GM21529 (cell line): ENCODE data around the gene SOX30.
"Not testable (repeated sequence)": the region's sequence is repeated elsewhere in the genome, so short reads cannot be mapped to it uniquely, and the experiment has no call there.

Experiments used
- ATAC-seq: cut with Tn5 transposase; IDR thresholded peaks from one replicate; pipeline ENCODE4 v1.9.1; 2021; ENCODE audit not compliant: unreplicated experiment

The SOX30 gene

DNA sequence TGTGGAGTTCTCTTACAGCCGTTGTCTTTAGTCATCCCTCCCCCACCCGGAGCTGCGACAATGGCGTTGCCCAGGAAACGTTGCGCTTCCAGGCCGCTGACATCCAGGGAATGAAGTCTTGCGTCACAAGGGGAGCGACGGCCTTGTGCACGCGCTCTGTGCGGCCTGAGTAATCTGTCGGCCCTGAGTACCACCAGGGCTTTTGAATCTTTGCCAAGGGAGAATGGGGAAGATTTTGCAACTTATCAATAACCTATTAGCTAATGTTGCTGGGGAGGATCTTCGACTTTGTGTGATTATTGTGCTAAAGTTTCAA, at the start of gene SOX30:
Gene SOX30, minus strand, starts transcription at position 62 of the 316 bp plus-strand sequence. CDS start 360 bp downstream, outside the sequence.
- no peak for ATAC-seq

DNA sequence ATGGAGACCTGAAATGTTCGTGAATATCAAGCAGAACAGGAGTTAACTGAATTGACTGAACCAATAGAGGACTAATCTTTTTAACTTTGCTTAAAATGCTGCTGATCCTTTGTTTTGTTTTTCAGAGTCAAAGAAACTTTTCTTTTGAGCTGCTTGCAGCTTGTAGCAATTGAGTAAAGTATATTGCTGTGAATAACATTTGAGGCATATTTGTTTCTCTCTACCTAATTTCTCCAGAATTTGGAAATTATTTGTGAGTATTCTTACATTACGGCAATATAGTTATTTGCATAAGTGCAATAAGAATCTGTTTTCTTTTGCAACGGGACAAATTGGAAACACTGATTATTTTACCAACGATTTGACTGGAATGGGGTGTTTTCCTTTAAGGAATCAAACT, 46.4 kb upstream of the SOX30 start:
- ATAC-seq: not testable (repeated sequence)

DNA sequence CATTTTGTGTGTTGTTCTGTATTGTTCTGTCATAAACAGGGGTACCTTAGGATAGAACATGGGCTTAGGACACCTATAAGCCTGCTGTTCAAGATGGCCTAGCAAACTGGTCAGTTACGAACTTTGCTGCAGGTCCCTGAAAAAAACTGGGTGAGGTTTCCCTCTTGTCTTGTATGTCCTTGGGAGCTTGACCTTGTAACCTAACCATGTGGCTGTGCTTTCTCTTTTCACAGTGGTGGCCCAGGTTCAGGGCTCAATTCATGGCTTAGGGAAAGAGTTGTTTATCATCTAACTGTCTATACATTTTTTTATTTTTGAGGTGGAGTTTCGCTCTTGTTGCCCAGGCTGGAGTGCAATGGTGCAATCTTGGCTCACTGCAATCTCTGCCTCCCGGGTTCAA, 43.9 kb upstream of the SOX30 start:
- ATAC-seq: not testable (repeated sequence)

DNA sequence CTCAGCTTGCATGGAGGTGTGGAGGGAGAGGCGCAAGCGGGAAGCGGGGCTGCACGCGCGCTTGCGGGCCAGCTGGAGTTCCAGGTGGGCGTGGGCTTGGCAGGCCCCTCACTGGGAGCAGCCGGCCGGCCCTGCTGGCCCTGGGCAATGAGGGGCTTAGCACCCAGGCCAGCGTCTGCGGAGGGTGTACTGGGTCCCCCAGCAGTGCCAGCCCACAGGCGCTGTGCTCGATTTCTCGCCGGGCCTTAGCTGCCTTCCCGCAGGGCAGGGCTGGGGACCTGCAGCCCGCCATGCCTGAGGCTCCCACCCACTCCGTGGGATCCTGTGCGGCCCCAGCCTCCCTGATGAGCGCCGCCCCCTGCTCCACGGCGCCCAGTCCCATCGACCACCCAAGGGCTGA, 41.6 kb upstream of the SOX30 start:
- ATAC-seq: not testable (repeated sequence)

DNA sequence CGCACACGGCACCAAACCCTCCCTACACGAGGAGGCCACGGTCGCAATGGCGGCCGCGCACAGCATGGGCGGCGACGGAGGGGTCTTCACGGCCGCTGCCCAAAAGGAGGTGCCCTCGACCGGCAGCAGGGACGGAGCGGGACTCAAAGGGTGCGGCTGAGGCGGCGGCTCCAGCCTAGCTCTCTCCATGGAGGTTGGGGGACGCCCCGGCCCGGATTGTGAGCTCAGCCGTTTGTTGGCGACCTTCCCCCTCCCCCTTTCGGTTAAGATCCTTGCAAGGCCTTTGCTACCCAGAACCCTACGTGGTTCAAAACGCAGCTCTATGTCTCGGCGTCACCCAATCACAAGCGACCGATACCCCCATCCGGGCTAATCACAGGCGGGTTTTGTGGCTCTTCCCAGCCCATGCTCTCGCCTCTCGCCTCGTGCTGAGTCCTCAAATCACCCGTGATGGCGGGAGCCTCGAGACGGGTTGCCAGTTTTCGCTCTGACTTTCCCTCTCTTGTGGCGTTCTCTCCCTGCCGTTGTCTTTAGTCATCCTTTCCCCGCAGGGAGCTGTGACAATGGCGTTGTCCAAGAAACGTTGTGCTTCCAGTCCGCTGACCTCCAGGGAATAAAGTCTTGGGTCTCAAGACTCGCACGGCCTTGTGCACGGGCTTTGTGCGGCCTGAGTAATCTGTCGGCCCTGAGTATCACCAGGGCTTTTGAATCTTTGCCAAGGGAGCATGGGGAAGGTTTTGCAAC, 38.6 kb upstream of the SOX30 start:
- ATAC-seq: no peak

DNA sequence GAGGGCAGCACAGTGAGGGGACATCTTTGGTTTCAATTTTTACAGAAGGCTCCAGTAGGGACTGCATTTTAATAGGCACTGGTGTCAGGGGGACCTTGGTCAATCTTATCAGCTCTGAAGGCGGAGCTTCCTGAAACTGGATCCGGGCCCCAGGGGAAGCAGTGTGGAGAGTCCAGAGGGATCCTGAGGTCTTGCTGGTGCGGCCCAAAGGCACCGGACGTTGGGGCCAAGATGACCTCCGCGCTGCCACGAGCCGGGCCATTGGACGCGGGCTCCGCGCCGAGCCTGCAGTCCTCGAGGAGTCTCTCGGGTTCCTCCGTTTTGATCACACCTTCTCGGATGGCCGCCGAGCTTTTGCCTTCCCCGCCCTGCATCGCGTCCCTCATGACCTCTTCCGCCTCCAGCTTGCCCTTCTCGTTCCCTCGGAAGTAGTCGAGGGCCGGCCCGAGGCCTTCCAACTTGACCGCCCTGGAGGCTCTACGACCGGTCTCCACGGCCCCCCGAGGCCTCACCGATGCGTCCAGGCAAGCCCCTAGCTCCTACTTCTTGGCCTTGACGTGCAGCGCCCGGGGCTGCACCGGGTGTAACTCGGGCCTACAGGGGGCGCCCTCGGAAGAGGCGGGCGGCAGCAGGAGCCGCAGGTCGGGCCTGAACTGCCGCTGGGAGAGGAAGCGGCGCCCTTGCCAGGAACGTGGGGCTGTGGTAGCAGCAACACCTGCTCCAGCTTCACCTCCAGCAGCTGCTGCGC, 37.9 kb upstream of the SOX30 start:
- no peak for ATAC-seq

DNA sequence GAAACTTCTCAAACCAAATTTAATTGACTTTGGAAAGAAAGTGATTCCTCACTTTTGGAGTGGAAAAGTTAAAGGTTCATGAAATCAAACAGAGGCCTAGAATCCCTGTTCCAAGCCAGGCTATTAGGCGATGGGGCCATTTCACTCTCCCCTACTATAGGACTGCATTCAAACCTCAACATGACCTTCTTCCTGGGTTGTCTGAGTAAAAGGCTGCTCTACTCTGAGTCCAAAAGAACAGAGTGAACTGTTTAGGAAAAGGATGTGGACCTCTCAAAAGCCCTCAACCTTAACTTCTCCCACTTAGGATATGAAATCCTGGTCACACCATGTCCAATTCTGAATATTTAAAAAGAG, 34.9 kb upstream of the SOX30 start:
- no peak for ATAC-seq

DNA sequence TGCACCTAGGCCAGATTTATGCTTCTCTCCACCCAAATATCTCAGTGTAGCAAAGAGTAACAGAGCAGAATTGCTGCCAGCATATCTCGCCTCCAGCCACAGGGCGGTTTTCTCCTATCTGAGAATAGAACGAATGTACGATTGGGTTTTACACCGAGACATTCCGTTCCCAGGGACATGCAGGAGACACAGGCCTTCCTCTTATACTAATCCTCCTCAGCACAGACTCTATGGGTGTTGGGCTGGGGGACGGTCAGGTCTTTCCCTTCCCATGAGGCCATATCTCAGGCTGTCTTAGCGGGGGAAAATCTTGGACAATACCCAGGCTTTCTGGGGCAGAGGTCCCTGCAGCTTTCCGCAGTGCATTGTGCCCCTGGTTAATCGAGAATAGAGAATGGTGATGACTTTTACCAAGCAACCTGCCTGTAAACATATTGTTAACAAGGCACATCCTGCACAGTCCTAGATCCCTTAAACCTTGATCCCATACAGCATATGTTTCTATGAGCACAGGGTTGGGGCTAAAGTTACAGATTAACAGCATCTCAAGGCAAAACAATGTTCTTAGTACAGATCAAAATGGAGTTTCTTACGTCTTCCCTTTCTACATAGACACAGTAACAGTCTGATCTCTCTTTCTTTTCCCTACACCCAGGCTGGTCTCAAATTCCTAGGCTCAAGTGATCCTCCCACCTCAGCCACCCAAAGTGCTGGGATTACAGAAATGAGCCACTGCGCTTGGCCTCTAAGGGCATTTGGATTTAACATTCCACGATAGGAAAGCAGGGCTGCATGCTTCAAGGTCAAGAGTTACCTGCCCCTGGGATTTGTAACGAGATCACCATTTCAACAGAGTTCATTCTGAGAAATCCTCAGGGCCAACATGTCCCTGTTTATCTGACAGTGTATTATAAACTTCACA, 34.3 kb upstream of the SOX30 start:
- ATAC-seq: not testable (repeated sequence)

DNA sequence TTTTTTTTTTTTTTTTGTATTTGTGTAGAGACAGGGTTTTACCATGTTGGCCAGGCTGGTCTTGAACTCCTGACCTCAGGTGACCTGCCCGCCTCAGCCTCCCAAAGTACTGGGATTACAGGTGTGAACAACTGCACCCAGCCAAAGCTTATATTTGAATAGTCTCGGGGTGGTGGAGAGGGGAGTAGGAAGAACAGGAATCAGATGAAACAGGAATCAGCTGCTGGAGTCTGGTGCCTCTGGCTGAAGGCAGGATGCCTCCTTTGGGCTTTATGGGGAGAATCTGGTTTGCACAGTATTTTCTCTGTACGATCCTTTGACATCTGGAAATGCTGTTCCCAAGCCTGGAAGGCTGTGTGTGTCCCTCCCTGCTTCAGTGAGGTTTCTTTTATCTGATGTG, 30.0 kb upstream of the SOX30 start:
- ATAC-seq: no peak

DNA sequence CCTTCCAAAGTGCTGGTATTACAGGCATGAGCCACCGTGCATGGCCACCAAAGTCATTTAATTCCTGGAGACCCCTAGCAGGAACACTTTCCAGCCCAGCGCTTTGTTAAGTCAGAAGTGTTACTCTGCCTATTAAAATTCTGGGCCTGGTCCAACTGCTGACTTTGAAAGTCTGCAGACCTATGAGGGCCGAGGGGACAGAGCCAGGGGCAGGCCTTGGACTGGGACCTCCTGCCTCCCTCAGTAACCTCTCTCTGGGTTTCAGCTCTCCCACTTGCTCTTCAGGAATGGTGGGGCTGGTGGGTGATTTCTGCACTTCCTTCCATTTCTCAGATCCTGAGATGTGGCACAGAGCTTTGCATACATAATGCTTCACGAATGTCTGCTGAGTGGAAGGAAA, 28.8 kb upstream of the SOX30 start:
- ATAC-seq: no peak

DNA sequence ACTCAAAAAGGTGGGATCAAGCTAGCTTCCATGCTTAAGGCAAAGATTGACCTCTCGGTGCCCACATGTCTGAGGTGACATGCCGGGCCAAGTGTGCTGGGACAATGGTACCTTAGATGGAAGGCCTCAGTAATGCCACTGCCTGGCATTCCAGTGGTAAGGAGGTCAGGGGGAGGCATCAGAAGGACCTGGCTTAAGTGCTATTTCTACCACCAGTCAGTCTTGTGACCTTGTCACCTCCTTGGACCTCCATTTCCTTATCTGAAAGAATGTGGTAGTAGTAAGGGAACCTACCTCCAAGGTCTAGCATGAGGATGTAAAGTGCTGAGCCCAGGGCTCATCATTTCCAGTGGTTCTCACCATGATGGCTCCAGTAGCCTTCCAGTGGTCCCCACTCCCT, 28.0 kb upstream of the SOX30 start:
- no peak for ATAC-seq

DNA sequence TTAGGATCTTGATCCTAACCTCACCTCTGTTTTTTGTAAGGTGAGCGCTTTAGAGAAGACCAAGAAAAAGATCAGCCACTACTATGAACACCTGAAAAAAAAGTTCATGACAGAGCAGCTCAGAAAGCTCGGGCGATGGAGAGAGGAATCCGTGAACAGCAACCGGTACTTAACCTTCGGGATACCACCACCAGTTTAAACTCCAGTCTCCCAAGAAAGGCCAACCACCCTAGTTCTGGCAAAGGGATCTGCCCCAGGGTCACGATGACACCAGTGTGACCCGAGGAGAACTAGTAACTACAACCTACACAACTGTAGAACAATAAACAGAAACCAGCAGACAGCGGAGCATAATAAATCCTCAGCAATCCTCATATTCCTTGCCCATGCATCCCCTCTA, 27.6 kb upstream of the SOX30 start:
- no peak for ATAC-seq

DNA sequence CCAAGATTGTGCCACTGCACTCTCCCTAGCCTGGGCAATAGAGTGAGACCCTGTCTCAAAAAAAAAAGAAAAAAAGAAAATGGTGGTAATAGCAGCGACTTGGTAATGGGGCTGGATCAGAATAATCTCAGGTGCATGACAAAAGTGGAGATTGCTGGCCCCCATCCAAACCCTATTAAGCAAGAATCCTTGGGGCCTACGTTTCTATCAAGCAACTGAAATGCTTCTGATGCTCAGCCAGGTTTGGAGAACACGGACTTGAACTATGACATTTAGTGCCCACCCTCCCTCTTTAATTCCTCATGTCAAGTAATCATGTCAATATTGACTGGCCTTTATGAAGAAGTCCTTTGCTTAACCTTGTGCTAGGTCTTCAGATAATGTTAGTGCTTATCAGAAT, 25.7 kb upstream of the SOX30 start:
- no peak for ATAC-seq

DNA sequence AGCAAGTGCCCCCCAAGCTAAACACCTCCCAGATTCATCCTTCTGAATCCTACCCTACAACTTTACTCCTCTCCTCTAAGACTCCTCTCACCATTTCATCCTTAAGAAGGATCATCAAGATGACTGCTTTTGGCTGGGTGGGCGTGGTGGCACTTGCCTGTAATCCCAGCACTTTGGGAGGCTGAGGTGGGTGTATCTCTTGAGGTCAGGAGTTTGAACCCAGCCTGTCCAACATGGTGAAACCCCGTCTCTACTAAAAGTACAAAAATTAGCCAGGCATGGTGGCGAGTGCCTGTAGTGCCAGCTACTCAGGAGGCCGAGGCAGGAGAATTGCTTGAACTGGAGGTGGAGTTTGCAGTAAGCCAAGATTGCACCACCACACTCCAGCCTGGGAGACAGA, 22.1 kb upstream of the SOX30 start:
- ATAC-seq: not testable (repeated sequence)

DNA sequence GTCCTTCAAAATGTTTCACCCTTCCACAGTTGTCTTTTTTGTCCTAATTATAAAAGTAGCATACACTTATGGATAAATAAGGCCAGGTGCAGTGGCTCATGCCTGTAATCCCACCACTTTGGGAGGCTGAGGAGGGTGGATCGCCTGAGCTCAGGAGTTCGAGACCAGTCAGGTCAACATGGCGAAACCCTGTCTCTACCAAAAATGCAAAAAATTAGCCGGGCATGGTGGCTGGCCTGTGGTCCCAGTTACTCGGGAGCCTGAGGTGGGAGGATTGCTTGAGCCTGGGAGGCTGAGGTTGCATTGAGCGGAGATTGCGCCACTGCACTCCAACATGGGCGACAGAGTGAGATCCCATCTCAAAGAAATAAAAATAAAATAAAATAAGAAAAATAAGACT, 20.7 kb upstream of the SOX30 start:
- ATAC-seq: no peak

DNA sequence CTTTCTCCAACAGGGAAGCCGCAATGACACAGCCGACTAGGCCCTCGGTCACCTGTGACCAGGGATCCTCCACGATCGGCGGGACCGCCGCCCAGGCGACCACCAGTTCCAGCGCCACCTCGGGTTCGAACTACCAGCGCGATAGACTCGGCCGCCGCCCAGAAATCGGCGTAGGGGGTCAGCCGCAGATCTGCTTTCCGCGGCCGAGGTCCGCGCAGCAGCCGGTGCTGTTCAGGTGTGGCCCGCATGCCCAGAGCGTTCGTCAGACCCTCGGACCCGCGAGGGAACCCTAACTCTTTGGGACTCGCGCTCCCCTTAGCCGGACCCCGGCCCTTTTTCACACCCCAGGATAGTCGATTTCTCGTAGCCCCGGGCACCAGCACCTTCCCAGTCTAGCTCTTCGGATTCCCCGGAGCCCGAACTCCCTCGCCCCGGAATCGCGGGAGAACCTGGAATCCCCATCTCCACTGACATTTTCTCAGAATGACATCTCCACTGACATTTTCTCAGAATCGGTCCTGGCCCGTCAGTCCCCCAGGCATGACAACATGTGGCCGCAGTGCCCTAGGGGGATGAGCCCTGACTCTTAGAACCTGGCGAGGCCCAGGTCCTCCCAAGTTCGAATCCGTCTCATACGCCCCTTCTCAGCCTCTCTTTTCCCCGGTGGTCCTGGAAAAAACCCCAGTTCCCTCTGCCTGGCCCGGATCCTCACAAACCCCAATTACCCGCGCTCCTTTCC, 19.5 kb upstream of the SOX30 start:
- no peak for ATAC-seq

DNA sequence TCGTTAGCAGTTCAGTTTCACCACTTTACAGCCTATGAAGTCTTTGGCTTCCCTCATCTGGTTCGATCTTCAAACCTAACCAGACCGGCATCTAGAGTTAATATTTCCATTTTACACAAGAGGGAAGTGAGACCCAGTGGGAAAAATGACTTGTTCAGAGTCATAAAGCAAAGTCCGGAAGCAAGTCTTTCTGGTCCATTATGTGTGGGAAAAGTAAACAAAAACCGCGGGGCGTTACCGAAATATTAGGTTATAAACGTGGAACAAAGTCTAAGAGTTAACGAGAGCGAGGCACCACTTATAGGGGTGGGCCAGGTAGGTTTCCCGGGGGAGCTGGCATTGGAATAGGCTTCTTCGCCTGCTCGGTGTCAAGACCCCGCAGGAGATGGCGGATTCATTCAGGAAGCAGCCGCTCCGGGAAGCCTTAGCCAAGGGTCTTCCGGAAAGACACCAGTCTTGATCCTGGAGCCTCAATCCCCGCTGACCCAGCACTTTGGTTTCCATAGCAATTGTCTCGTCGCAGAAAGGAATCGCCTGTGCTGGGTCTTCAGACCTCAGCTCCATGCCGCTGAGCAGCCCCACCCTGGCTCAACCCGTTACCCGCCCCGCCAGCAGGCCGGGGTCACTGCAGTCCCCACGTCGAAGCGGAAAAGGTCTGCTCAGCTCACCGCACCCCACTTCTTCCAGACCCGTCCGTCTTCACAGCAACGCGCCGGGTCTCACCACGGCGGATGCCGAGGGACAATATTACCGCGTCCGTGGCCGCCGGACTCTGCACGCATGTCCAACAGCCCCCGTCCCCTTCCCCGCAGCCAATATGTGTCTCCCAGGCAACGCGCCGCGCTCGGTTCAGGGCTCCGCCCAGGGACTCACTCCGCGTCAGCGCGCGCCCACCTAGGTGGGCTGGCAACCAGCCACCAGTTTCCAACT, 18.7 kb upstream of the SOX30 start, which contains the start of gene C5orf52:
Gene C5orf52, plus strand, starts transcription at position 872 of the 930 bp plus-strand sequence. CDS start 82 bp downstream, outside the sequence.
- peak; percentile 37 for ATAC-seq

DNA sequence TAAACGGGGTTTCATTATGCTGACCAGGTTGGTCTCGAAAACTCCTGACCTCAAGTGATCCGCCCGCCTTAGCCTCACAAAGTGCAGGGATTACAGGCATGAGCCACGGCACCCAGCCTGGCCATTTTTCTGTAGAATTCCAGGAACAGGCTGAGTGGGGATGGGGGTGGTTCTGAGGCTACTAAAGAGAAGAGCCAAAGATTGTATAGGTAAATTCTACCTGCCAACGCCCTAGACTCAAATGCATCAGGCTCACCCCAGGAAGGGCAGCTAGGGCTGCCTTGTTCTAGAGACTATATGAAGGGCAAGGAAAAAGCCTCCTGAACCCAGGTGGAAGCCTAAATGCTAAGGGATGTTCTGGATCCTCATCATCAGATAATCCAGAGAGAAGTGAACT, 17.5 kb upstream of the SOX30 start:
- no peak for ATAC-seq

DNA sequence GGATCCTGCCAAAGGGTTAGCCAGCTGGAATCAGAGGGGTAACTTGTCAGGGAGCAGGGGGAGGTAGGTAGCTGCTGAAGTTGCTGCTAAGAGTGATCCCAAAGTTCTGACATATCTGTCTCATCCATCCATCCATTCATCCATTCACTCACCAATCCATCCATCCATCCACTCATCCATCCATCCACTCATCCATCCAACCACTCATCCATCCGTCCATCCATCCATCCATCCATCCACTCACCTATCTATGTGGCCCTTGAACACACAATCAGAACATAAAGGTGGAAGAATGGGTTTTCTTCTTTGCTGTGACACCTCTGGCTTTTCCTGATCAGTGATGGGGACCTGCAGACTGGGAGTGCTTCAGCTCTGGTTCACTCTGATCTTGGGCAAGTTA, 16.1 kb upstream of the SOX30 start:
- ATAC-seq: no peak
